ENCODE results near the gene BPHL. TPM values are rescaled to one million over a fixed set of nuclear protein-coding genes. Genes with fewer than 3 reads are reported as not detected.
"Not testable (repeated sequence)": the region's sequence is repeated elsewhere in the genome, so short reads cannot be mapped to it uniquely, and the experiment has no call there.

Gene BPHL
- total and polyA plus RNA-seq, 2 donors (not counting 1 experiment from before 2014, with no cell fraction given) = 10.3 to 14.3 TPM

- H3K27me3 ChIP-seq (replicated peaks in 1 of 4; ENCODE audit: control extremely low read depth in 1 of 4, control insufficient read depth in 3 of 4, insufficient read depth in 4 of 4, low read length in 3 of 4) = no peaks in the 10 kb centered on the region
- peaks cover 62% of the 10 kb centered on the region for H3K79me2 ChIP-seq (ENCODE audit: control insufficient read depth, insufficient read depth, low read length)
- intact Hi-C loops (cut with micrococcal nuclease) = no loop called here
- TF ChIP-seq EZH2 (IDR thresholded peaks at IDR 0.05; ENCODE audit: borderline replicate concordance, insufficient read depth, low read depth, low read length, poor library complexity, severe bottlenecking) (no peak), CTCF (IDR thresholded peaks at IDR 0.05) (no peak)
- no peak overlapping the region for H3K9ac ChIP-seq (ENCODE audit: low read length)
- H2AFZ ChIP-seq (ENCODE audit: insufficient read depth, low read depth, low read length, poor library complexity, severe bottlenecking) = no peak overlapping the region
- no peak overlapping the region for H3K4me3 ChIP-seq (ENCODE audit: control extremely low read depth in 1 of 5, extremely low read depth in 1 of 5, insufficient read depth in 1 of 5, low read depth in 2 of 5, low read length in 4 of 5)
- POLR2A ChIA-PET = no interaction called here
- WGBS (ENCODE audit: insufficient coverage) = 90% methylated on average over 5 of the region's 9 CpGs
- peaks cover 0 to 2% (median 0%) of the 10 kb centered on the region in 3 donors for H3K9me3 ChIP-seq (ENCODE audit: control extremely low read depth in 1 of 3, control insufficient read depth in 2 of 3, insufficient read depth in 1 of 3, low read length in 2 of 3)
- Mint-ChIP-seq H3K9me3 (ENCODE audit: insufficient read depth) (no peaks in the 10 kb centered on the region), H3K27ac (no peak overlapping the region), H3K4me3 (no peak overlapping the region), H3K27me3 (no peaks in the 10 kb centered on the region), H3K4me1 (peaks cover 32% of the 10 kb centered on the region)
- H4K20me1 ChIP-seq (ENCODE audit: control insufficient read depth, insufficient read depth, low read length, poor library complexity, severe bottlenecking) = peaks cover 45% of the 10 kb centered on the region
- H3K4me1 ChIP-seq (ENCODE audit: control insufficient read depth in 2 of 2, insufficient read depth in 2 of 2, low read length in 2 of 2) = peaks cover 13 to 15% of the 10 kb centered on the region in 2 donors
- no peak overlapping the region for H3K4me2 ChIP-seq (replicated peaks; ENCODE audit: low read depth, low read length, poor library complexity, severe bottlenecking)
- no peak for DNase-seq
- CTCF ChIA-PET = no interaction called here
- no peak for ATAC-seq (ENCODE audit: low read depth)
- no peak overlapping the region for H3K27ac ChIP-seq (ENCODE audit: low read length in 2 of 2)
- H3K36me3 ChIP-seq (replicated peaks in 1 of 2; ENCODE audit: control extremely low read depth in 1 of 2, control insufficient read depth in 1 of 2, extremely low read depth in 1 of 2, insufficient read depth in 2 of 2, low read length in 1 of 2) = peaks cover 7 to 34% of the 10 kb centered on the region in 2 experiments
These were observed 41.1 kb upstream of the BPHL start for GRCh38 chr6:3077430-3077829.

DNA sequence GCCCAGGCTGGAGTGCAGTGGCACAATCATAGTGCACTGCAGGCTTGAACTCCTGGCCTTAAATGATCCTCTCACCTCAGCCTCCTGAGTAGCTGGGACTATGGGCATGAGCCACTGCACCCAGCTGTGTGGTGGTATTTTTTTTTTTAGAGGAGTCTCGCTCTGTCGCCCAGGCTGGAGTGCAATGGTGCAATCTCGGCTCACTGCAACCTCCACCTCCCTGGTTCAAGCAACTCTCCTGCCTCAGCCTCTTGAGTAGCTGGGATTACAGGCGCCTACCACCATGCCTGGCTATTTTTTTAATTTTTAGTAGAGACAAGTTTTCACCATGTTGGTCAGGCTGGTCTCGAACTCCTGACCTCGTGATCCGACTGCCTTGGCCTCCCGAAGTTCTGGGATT, 39.6 kb upstream of the BPHL start:
- Histone ChIP-seq H3K79me2 (ENCODE audit: control insufficient read depth, insufficient read depth, low read length) (peaks cover 48% of the 10 kb centered on the region), H3K4me1 (ENCODE audit: control insufficient read depth in 2 of 2, insufficient read depth in 2 of 2, low read length in 2 of 2) (peaks cover 13 to 15% of the 10 kb centered on the region in 2 donors), H4K20me1 (ENCODE audit: control insufficient read depth, insufficient read depth, low read length, poor library complexity, severe bottlenecking) (peaks cover 38% of the 10 kb centered on the region), H3K36me3 (replicated peaks in 1 of 2; ENCODE audit: control extremely low read depth in 1 of 2, control insufficient read depth in 1 of 2, extremely low read depth in 1 of 2, insufficient read depth in 2 of 2, low read length in 1 of 2) (peaks cover 7 to 49% of the 10 kb centered on the region in 2 experiments)
- H3K9me3 Mint-ChIP-seq (ENCODE audit: insufficient read depth); H3K27me3 ChIP-seq (replicated peaks in 1 of 4; ENCODE audit: control extremely low read depth in 1 of 4, control insufficient read depth in 3 of 4, insufficient read depth in 4 of 4, low read length in 3 of 4); H3K4me3 ChIP-seq (ENCODE audit: control extremely low read depth in 1 of 5, extremely low read depth in 1 of 5, insufficient read depth in 1 of 5, low read depth in 2 of 5, low read length in 4 of 5); H3K4me3 Mint-ChIP-seq; POLR2A ChIA-PET; H3K27ac Mint-ChIP-seq; H3K27ac ChIP-seq (ENCODE audit: low read length in 2 of 2); H3K27me3 Mint-ChIP-seq; H3K9me3 ChIP-seq (ENCODE audit: control extremely low read depth in 1 of 3, control insufficient read depth in 2 of 3, insufficient read depth in 1 of 3, low read length in 2 of 3); H2AFZ ChIP-seq (ENCODE audit: insufficient read depth, low read depth, low read length, poor library complexity, severe bottlenecking); ATAC-seq (ENCODE audit: low read depth); intact Hi-C loops (cut with micrococcal nuclease); H3K4me2 ChIP-seq (replicated peaks; ENCODE audit: low read depth, low read length, poor library complexity, severe bottlenecking); DNase-seq; H3K9ac ChIP-seq (ENCODE audit: low read length): not testable (repeated sequence)
- CTCF ChIA-PET = interaction anchor here (1.2 kb wide), 1 partner anchor 78 kb away, joined by 3 read pairs; the partner anchor contains the start of gene TUBB2A
- 97% methylated on average over 4 of the region's 8 CpGs for WGBS (ENCODE audit: insufficient coverage)
- H3K4me1 Mint-ChIP-seq = peaks cover 23% of the 10 kb centered on the region
